Measurements from ENCODE around the gene RAB3IP.
"Not testable (repeated sequence)": the region's sequence is repeated elsewhere in the genome, so short reads cannot be mapped to it uniquely, and the experiment has no call there.

The RAB3IP gene

GRCh38 chr12:69836015-69836414, 97.4 kb downstream of the RAB3IP start:
- no peak for DNase-seq (ENCODE audit: low spot score)

- DNase-seq (ENCODE audit: low spot score) = no peak
Observed at GRCh38 chr12:69837191-69837590, 98.5 kb downstream of the RAB3IP start.

GRCh38 chr12:69837657-69838415, 99.2 kb downstream of the RAB3IP start:
- DNase-seq (ENCODE audit: low spot score) = no peak

GRCh38 chr12:69840727-69841126, 102.1 kb downstream of the RAB3IP start:
- no peak for DNase-seq (ENCODE audit: low spot score)

GRCh38 chr12:69843608-69844007, 104.9 kb downstream of the RAB3IP start:
- DNase-seq (ENCODE audit: low spot score) = no peak

DNA sequence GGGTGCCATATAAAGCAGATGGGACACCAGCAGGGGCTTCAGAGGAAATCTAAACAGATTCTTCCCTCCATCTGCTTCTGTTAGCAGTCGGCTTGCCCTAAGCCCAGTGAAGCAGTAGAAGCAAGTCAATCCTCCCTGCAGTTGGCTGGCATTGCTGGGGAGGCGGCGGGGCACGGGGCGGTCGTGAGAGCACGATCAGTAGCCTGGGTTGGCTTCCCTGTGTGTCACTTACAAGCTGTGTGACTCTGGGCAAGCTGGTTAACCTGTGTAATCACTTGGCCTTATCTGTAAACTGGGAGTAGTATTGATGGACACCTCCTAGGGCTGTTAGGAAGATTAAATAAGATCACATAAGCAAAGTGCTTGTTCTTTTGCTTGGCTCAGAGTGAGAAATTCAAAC, 105.8 kb downstream of the RAB3IP start:
- no peak for DNase-seq (ENCODE audit: low spot score)

GRCh38 chr12:69844836-69845235, 106.2 kb downstream of the RAB3IP start:
- no peak for DNase-seq (ENCODE audit: low spot score)

DNA sequence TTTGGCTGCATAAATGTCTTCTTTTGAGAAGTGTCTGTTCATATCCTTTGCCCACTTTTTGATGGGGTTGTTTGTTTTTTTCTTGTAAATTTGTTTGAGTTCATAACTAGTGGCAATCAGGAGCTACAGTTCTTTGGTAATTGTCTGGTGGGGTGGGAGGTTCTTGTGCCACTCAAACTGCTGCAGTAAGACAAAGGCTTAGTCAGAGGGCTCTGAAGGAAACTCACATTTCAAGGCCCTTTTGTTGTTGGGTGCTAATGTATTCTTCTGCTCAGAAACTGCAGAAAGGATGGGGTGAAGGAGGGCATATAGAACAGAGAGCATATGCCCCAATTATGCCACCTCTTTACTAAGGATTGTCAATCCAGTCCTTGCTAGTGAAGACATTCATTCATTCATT, 108.3 kb downstream of the RAB3IP start:
- DNase-seq (ENCODE audit: low spot score) = no peak

GRCh38 chr12:69851976-69852375, 113.3 kb downstream of the RAB3IP start:
- DNase-seq (ENCODE audit: low spot score) = no peak

DNA sequence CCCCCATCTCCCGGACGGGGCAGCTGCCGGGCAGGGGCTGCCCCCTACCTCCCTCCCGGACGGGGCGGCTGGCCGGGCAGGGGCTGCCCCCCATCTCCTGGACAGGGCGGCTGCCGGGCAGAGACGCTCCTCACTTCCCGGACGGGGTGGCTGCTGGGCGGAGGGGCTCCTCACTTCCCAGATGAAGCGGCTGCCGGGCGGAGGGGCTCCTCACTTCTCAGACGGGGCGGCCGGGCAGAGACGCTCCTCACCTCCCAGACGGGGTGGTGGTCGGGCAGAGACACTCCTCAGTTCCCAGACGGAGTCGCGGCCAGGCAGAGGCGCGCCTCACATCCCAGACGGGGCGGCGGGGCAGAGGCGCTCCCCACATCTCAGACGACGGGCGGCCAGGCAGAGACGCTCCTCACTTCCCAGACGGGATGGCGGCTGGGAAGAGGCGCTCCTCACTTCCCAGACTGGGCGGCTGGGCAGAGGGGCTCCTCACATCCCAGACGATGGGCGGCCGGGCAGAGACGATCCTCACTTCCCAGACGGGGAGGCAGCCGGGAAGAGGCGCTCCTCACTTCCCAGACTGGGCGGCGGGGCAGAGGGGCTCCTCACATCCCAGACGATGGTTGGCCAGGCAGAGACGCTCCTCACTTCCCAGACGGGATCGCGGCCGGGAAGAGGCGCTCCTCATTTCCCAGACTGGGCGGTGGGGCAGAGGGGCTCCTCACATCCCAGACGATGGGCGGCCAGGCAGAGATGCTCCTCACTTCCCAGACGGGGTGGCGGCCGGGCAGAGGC, 114.7 kb downstream of the RAB3IP start:
- DNase-seq (ENCODE audit: low spot score) = not testable (repeated sequence)

DNA sequence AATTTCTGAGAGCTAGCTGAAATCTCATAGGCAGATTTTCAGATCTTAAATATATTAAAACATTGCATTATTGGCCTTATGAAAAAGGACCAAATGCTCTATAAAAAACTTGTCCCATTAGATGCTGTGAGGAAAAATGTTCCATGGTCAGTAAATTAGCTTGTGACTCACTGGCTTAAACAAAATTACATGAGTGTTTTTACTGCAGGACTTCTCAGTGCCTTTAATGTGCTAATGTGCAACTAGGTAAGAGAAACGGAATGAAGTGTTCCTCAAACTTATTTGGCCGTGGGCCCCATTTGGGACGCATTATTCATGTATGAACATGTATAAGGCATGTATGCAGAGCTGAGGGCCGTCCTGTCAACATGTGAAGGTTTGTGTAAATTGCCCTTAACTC, 128.0 kb downstream of the RAB3IP start:
- DNase-seq (ENCODE audit: low spot score) = no peak

DNA sequence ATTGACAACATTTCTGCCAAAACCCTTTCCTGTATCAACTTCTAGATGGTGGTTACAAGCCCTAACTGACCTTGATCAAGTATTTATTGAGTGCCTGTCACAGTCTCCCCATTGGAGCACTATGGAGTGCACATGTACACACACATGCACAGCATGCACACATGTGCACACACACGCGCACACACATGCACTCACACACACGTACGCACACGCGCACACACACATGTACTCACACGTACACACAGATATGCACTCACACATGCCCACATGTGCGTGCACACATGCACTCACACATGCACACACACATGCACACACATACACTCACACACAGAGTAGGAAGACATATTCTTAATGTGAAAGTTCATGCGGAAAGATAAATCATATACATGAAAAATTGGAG, 130.0 kb downstream of the RAB3IP start:
- no peak for DNase-seq (ENCODE audit: low spot score)

GRCh38 chr12:69872804-69873203, 134.1 kb downstream of the RAB3IP start:
- DNase-seq (ENCODE audit: low spot score) = no peak
